GM21447 (cell line): Measurements from ENCODE around the gene CASKIN2.
"Not testable (repeated sequence)": the region's sequence is repeated elsewhere in the genome, so short reads cannot be mapped to it uniquely, and the experiment has no call there.

Source experiments
- ATAC-seq: cut with Tn5 transposase; IDR thresholded peaks from one replicate; pipeline ENCODE4 v1.9.1; 2021; ENCODE audit not compliant: unreplicated experiment

CASKIN2 gene

DNA sequence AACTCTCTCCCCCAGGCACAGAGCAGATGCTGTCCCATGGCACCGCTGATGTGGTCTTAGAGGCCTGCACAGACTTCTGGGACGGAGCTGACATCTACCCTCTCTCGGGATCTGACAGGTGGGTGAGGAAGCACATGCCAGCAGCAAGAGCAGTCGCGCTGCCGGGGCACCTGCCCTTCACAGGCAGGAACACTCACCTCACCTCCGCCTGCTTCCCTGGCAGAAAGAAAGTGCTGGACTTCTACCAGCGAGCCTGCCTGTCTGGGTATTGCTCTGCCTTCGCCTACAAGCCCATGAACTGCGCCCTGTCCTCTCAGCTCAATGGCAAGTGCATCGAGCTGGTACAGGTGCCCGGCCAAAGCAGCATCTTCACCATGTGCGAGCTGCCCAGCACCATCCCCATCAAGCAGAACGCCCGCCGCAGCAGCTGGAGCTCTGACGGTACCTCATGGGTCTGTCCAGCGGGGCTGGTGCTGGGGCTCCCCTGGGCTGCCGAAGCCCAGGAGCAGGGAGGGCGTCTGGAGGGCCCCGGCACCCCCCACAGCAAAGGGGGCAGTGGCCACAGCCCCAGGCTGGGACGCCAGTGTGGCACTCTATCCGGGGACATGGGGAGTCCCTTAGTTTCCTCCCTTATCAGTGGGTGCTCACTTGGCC lies 21.7 kb downstream of the CASKIN2 start:
- ATAC-seq: no peak

GRCh38 chr17:75492555-75493168 lies 22.7 kb downstream of the CASKIN2 start:
- no peak for ATAC-seq

- no peak for ATAC-seq
These were observed 23.7 kb downstream of the CASKIN2 start for GRCh38 chr17:75491680-75492079.

DNA sequence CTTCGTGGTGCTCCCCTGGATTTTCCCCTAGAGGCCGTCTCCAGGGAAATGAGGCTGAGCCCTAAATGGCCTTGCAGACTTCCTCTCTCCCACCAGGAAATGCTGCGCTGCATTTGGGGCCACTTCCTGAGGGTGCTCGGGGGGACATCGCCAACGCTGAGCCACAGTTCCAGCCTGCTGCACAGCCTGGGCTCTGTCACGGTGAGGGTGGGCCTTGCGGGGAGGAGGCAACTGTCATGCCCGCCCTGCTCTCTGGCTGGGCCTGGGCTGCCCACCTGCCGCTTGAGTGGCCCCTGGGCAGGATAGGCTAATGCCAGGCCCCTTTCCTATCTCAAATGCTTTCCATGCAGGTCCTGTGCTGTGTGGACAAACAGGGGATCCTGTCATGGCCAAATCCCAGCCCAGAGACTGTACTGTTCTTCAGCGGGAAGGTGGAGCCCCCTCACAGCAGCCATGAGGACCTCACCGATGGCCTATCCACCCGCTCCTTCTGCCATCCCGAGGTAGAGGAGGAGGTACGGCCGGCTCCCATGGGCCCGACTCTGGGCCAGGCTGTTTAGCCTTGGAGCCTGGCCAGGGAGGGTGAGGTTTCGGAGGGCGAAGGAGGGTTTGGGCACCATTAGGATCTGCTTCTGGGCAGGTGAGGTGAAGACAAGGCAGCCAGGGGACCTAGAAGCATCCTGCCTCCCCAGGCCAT lies 24.2 kb downstream of the CASKIN2 start:
- no peak for ATAC-seq

- no peak for ATAC-seq
These were observed 25.1 kb downstream of the CASKIN2 start for GRCh38 chr17:75490173-75490743.

DNA sequence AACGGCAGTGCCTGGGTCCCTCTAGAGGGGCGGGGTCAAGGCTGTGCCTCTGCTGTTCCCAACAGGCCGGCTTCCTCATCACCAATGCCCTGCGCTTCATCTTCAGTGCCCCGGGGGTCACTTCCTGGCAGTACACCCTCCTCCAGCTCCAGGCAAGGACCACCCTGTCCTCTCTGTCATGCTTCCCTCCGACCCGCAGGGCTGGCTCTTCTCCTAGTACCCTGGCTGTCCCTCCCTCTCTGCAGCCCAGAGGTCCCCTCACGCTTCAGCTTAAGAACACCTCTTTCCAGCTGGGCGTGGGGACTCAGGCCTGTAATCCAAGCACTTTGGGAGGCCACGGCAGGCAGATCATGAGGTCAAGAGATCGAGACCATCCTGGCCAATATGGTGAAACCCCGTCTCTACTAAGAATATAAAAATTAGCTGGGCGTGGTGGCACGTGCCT lies 25.8 kb downstream of the CASKIN2 start:
- ATAC-seq: no peak

DNA sequence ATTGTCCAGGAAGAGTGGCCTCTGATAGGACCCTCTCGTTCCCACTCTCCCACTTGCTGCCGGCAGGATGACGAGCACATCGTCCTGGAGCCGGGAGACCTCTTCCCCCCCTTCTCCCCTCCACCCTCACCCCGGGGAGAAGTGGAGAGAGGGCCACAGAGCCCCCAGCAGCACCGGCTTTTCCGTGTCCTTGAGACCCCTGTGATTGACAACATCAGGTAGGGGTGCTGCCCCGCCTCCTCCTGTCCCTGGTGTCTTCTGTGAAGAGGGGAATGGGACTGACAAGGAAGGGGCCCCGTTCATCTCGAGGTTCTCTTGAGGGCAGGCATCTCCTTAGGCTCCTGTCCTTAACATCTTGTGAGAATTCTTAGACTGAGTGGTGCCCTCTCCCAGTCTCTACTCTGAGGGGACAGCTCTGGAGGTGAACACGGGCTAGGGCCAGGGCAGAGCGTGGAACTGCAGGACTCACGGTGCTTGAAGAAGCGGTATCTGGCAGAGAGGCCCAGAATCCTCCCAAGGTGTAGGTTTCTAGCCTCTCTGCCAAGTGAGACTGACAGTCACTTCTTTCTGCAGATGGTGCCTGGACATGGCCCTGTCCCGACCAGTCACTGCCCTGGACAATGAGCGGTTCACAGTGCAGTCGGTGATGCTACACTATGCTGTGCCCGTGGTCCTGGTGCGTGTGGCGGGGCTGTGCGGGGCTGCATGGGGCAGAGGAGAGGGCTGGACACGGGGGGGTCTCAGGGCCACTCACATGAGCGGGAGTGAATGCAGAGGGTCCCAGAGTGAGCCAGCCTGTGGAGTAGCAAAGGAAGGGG lies 26.4 kb downstream of the CASKIN2 start:
- no peak for ATAC-seq

GRCh38 chr17:75487351-75488070 lies 27.8 kb downstream of the CASKIN2 start:
- ATAC-seq: no peak

- ATAC-seq: no peak
These were observed 28.4 kb downstream of the CASKIN2 start for GRCh38 chr17:75486951-75487350.

GRCh38 chr17:75486151-75486550 lies 29.2 kb downstream of the CASKIN2 start:
- ATAC-seq: no peak

DNA sequence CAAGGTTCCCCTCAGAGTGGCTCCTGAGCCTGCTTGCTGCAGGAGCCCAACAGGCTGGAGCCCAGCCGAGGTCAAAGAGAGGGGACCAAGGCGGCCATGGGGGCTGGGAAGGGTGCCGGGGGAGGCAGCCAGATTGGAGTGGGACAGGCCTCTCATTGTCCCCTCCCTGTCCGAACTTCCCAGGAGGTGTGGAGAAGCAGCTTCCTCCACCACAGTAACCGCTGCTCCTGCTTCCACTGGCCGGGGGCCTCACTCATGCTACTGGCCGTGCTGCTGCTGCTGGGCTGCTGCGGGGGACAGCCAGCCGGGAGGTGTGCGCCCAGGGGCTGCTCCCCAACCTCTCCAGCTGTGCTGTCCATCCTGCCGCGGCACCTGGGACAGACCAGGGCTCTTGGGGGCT lies 29.6 kb downstream of the CASKIN2 start:
- ATAC-seq: no peak

- ATAC-seq: no peak
These were observed 33.0 kb downstream of the CASKIN2 start for GRCh38 chr17:75482098-75482942.

DNA sequence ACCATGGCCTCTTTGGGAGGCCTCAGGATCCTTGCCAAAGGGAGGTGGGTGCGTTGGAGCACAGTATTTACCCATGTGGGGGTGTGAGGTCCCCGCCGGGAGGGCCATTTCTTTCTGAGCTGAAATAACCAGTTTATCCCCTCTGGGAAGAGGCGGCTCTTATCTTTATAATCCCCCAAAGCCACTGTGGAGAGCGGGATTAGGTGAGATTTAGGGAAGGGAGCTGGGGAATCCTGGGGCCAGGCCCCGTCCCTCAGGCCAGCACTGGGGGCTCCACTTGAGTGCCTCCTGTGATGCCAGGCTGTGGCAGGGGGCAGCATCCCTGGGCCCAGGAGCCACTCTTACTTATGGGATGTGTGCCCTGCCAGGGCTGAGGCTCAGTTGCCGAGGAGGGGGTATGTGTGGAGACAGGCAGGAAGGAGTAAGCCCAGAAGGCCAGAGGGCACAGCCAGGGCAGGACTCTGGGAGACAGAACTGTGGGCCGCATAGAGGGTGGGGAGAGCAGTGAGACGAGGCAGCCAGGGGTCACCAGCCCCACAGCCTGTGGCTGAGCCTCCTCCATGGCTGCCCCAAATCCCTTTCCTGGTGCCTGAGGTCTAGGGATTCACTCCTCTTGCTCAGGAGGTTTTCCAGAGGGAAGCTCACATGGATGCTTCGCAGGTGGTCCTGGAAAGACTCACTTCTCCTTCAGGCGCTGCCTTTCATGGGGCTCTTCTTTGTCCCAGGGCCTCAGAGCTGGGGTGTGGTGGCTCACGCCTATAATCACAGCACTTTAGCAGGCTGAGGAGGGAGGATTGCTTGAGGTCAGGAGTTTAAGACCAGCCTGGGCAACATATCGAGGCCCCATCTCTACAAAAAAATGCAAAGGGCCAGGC lies 33.9 kb downstream of the CASKIN2 start:
- no peak for ATAC-seq

DNA sequence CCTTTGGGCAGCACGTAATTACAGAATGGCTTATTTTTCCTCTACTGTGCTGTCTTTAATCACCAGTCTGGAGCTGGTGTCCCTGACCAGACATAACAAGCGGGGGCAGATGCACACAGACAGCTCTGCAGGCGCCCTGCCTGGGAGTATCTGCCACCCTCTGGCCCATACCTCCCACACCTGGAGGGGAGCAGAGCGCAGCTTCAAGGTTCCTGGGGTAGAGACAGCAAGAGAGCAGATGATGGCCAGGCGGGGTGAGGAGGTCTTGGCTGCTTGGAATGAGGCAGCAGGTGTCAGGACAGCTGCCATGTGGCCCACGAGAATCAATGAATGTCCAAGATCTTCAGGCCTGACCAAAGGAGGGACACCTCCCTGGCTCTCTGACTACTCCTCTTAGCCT lies 35.1 kb downstream of the CASKIN2 start:
- no peak for ATAC-seq

DNA sequence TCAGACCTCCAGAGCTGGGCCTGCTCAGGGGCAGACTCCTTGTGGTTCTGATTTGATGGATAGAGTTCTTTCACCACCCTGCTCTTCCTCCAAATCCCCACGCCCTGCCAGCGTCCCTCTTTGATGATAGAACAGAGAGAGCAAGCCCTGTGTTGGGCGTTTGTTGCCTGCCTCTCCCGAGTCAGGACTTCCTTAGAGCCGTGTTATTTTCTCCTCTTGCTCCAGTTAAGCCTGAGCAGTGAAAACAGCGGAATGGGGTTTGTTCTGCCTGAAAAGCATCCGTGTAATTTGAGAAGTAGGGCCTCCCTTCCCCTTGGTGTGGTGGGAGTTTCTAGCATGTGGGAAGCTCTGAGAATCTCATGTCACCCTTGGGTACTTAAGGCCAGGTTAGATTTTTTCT lies 36.8 kb downstream of the CASKIN2 start:
- no peak for ATAC-seq

GRCh38 chr17:75477490-75477862 lies 37.9 kb downstream of the CASKIN2 start:
- not testable (repeated sequence) for ATAC-seq

DNA sequence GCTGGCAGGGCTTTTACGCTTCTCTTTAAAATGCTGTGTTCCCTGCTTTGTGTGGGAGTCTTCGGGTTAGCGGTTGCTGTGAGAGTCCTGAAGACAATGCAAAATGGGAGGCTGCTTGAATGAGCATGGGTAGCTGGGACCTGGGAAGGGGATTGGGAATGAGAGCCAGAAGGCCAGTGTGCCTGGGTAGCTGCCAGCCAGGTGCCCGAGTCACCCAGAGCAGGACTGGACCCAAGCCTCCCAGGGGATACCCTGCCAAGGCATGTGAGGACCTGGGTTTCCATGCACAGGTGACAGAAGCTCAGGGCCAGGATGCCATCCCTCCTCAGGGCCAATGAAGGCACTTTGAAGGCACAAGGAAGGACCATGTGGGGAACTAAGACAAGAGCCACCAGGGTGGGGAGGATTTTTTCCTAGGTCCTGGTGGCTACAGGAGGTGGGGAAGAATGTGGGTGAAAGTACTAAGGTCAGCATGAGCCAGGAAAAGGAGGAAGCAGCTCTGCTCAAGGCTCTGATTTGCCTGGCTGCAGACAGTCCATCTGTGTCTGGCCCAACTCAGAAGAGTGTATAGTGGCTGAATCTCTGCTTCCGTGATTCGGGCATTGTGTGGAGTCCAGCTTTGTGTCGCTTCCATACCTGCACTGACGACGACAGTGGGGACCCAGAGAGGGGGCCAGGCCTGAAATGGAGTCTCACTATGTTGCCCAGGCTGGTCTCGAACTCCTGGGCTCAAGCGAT lies 38.4 kb downstream of the CASKIN2 start:
- ATAC-seq: no peak

- no peak for ATAC-seq
These were observed 39.1 kb downstream of the CASKIN2 start for GRCh38 chr17:75476271-75476671.
